PC-3 (cell line): ENCODE results near the gene AIFM1.

Source experiments
- CTCF ChIP-seq: fragments of 300-600 bp; sonication (generic); conservative IDR thresholded peaks from 2 replicates; pipeline ENCODE4 v1.5.1; 2017; ENCODE audit warnings: antibody characterized with exemption, low read depth, mild to moderate bottlenecking, low read length
- EZH2 ChIP-seq: fragments of 300-600 bp; sonication (generic); IDR thresholded peaks from one replicate; pipeline ENCODE4 v1.6.1; 2017; ENCODE audit warnings: antibody characterized with exemption, mild to moderate bottlenecking, low read length; ENCODE audit not compliant: unreplicated experiment
- EZH2phosphoT487 ChIP-seq: fragments of 300-600 bp; sonication (generic); IDR thresholded peaks from 2 replicates; pipeline ENCODE4 v1.6.1; 2018; ENCODE audit warnings: mild to moderate bottlenecking, antibody characterized with exemption, low read length, borderline replicate concordance

GRCh38 chrX:130186651-130187050 lies 21.0 kb upstream of the AIFM1 start:
- TF ChIP-seq CTCF (no peak), EZH2 (no peak), EZH2phosphoT487 (no peak)
